GM18870 (cell line): Measurements from ENCODE around the gene RAPGEF1.

Experiments
- ATAC-seq: cut with Tn5 transposase; IDR thresholded peaks from one replicate; pipeline ENCODE4 v1.9.1; 2021; ENCODE audit warnings: moderate library complexity; ENCODE audit not compliant: unreplicated experiment

The RAPGEF1 gene

GRCh38 chr9:131591845-131592208, 148.0 kb downstream of the RAPGEF1 start:
- no peak for ATAC-seq

GRCh38 chr9:131590907-131591844, 148.7 kb downstream of the RAPGEF1 start:
- ATAC-seq = no peak

- ATAC-seq = no peak
Measured at GRCh38 chr9:131590449-131590848, 149.4 kb downstream of the RAPGEF1 start.

GRCh38 chr9:131589993-131590392, 149.9 kb downstream of the RAPGEF1 start:
- no peak for ATAC-seq

GRCh38 chr9:131589124-131589711, 150.7 kb downstream of the RAPGEF1 start:
- ATAC-seq = no peak

- ATAC-seq = no peak
Measured at GRCh38 chr9:131588396-131588795, 151.5 kb downstream of the RAPGEF1 start.

GRCh38 chr9:131587906-131588305, 152.0 kb downstream of the RAPGEF1 start:
- ATAC-seq = no peak

GRCh38 chr9:131587331-131587730, 152.5 kb downstream of the RAPGEF1 start:
- ATAC-seq = no peak

- ATAC-seq = no peak
Measured at GRCh38 chr9:131585375-131585774, 154.5 kb downstream of the RAPGEF1 start.

GRCh38 chr9:131584858-131585257, 155.0 kb downstream of the RAPGEF1 start:
- no peak for ATAC-seq

GRCh38 chr9:131583836-131584555, 155.9 kb downstream of the RAPGEF1 start:
- ATAC-seq = no peak

- ATAC-seq = no peak
Measured at GRCh38 chr9:131583337-131583645, 156.6 kb downstream of the RAPGEF1 start.

GRCh38 chr9:131582466-131583336, 157.2 kb downstream of the RAPGEF1 start:
- ATAC-seq = no peak

GRCh38 chr9:131582056-131582455, 157.8 kb downstream of the RAPGEF1 start:
- ATAC-seq = no peak

GRCh38 chr9:131580358-131580757, 159.5 kb downstream of the RAPGEF1 start:
- ATAC-seq = no peak

GRCh38 chr9:131579789-131580211, 160.1 kb downstream of the RAPGEF1 start:
- ATAC-seq = no peak

- ATAC-seq = no peak
Measured at GRCh38 chr9:131578731-131579504, 161.0 kb downstream of the RAPGEF1 start.

GRCh38 chr9:131578021-131578420, 161.9 kb downstream of the RAPGEF1 start:
- no peak for ATAC-seq

- ATAC-seq = no peak
Measured at GRCh38 chr9:131577005-131578000, 162.6 kb downstream of the RAPGEF1 start.
